Effector CD8-positive, alpha-beta T cell (primary cell): Measurements from ENCODE around the gene PPP2R2C.
A peak's percentile ranks its signal among the peaks of the same experiment; 100 is the strongest.

Experiments
- DNase-seq: peaks from one replicate; lab custom pipeline; 2025; lab: John Stamatoyannopoulos, UW

PPP2R2C gene

DNA sequence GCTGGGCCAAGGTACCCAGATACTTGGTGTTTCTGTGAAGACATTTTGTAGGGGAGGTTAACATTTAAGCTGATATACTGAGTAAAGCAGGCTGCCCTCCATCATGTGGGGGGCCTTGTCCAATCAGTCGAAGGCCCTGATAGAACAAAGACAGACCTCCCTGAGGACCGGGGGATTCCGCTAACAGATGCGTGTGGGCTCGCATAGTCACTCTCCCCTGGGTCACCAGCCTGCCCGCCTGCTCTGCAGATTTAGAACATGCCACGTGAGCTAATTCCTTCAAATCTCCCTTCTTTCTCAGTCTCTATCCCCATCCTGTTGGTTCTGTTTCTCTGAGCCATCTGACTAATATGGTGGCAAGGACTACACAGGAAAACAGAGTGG lies 142.0 kb downstream of the PPP2R2C start:
- no peak for DNase-seq

DNA sequence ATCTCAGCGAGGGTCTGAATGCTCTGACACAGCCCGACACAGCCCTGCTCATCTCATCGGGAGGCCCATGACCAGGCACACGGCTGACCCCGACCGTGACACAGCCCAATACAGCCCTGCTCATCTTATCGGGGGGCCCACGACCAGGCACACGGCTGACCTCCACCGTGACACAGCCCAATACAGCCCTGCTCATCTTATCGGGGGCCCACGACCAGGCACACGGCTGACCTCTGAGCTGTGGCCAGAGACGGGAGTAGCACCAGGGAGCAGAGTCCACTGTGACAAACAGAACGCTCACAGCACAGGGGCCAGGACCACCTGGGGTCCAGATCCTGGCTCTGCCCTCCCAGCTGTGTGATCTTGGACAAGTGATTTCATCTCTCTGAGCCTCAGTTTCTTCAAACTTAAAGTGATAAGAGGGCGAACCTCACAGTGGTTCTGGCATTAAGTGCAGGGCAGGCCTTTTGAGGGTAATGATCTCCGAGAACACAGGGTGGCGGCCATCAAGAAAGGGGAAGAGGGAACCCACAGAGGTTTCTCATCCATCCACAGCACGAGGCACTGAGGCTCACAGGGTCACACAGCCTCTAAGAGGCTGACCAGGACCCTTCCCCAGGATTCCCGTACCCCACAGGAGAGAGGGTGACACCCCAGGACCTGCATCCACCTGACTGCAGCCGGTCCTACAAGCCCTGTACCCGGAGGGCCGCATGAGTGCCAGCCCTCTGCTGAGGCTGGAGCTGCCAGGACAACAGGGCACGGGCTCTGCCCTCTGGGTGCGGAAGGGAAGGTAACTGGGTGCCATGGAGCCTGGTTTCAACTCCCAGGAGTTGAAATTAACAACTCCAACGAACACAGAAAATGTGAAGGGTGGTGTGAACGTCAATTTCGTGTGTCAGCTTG lies 142.7 kb downstream of the PPP2R2C start:
- no peak for DNase-seq

DNA sequence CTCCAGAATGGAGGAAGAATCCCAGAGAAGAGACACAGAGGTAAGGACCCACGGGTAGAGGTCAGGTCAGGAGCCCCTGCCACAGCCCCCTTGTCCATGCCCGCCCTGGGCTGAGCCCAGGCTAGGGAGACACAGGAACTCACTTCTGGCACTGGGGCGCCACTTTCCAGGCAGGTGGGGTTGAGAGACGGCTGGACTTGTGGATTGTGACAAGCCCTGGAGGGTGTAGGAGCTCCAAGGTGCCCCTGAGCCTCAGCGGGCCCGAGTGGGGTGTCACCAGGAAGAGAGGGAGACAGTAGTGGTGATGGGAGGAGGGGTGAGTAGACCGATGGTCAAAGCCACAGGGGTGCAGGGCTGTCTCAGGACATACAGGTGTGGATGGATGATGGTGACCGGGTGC lies 143.9 kb downstream of the PPP2R2C start:
- no peak for DNase-seq

DNA sequence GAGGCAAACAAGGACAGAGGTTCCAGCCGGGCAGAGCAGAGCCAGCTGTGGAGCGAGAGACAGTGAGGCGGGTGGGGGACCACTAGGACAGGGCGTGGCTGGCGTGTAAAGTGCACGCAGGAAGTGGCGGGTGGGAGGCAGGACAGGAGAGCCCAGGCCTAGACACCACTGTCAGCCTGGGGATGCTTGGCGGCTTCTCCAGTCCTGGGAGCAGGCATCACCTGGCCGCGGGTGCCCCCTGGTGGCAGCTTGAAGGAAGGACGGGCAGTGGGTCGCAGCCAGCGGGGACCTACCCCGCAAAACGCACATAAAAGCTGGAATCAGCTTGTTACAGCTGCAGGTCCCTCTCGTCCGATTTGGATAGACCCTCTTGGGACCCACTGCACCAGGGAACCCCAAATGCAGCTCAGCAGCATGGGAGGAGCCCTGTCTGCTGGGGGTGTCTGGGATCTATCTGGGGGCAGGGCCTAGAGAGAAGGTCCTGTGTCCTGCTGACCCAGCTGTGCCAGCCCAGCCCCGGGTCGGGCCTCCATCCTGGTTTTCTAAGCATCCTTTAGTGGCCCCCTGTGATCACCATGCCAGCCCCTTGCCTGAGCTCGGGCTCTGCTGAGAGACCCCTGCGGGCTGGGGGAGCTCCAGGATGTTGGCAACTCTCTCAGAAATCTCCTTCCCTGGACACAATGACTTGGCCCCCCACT lies 145.0 kb downstream of the PPP2R2C start:
- peak; percentile 62 for DNase-seq

DNA sequence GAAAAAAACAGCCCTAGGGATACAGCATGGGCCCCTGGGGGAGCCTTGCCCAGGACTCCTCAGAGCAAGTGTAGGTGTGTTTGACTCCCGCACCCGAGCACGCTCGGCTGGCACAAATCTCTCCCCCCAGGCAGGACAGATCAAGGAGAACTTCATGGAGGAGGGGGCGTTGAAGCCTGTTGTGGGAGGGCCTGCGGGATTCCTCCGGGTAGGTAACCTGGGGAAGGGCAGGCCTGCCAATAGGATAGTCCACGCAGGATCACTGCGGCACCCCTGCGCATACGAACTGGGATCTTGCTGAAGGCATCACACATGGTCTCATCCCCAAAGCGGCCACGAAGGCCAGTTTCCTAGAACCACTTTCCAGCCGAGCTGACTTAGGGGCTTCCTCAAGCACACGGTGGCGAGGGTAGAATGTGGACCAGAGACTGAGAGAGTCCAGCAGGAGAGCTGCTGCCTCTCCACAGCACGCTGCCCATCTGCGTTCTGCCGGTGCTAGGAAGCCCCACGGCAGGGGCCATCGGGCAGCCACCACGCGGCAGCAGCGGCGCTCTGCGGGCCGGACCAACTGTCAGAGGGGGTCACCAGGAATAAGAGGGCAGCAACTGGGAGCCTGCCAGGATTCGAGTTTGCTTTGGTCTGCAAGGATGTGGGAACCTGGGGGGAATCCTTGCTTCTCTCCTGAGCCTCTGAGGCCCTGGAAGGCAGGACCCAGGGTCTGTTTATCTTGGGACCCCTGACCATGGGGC lies 145.9 kb downstream of the PPP2R2C start:
- DNase-seq: no peak

DNA sequence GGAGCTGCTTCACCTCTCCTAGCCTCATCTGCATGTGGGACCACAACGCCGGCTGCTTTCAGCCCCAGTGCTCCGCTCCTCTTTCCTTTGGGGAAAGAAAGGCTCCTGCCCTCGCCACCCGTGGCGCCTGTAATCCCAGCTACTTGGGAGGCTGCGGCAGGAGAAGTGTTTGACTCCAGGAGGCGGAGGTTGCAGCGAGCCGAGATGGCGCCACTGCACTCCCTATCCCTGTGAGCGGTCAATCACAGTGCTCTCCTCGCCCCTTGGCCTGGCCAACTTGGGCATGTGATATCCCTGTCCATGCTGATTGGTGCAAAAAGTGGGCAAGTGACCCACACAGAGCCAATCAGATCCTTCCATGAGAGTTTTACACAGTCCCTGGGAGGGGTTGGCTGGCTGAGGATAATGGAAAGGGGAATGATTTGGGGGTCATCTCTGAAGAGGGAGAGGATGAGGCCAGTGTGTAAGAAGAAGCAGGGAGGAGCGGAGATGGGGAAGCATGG lies 146.6 kb downstream of the PPP2R2C start:
- DNase-seq: no peak

DNA sequence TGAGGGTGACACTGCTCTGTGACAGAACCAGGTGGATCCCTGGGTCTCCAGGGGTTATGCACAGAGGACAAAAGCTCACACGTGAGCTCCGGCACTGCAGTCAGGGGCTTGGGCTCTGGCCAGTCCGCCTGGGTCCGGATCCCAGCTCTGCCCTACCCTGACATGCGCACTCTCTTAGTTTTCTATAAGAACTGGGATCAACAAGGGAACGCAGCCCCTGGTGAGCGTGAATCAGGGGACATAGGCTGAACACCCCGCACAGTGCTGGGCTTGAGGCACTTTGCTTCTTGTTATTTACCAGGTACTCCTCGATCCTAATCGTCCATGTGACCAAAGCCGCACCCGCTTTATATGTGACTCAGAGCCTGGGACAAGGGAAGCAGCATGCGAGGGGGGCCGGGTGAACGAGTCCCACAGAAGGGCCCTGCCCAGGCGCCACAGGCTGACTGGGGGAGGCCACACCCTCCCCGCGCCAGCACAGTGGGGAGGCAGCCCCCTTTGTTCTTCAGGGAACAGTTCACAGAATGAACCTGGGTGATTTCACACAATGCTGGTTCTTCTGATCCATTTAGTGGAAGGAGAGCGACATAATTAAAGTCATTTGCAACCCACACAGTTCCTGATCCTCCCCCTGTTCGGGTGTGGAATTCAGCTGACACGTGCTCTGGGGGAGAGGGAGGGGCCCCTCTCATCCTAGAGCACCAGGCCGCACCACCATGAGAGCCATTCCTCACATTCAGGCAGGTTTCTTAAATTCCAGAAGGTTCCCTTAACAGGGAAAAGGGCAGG lies 147.2 kb downstream of the PPP2R2C start:
- DNase-seq: no peak

DNA sequence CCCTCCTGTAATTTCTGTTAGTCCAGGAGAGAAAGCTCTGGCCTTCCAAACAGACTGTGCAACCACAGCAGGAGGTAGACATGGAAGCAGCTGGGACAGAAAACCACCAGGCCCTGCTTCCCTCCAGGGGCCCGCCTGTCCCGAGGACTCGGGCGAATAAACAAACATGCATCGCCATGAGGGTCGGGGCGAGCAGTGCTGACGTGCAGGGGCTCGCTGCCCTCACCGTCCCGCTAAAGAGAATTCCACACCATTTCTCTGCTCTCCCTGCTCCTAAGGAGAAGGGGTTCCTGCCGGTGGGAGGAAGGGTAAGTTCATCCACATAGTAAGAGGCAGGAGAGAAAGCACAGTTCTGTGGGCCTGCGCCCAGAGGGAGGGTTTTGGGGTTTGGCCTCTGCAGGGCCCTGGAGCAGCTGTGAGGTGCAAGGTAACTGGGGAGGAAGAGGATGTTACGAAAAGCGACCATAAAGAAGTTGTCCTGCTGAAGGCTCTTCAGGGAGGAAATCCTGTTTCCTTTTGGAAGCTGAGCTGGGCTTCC lies 147.9 kb downstream of the PPP2R2C start:
- no peak for DNase-seq

DNA sequence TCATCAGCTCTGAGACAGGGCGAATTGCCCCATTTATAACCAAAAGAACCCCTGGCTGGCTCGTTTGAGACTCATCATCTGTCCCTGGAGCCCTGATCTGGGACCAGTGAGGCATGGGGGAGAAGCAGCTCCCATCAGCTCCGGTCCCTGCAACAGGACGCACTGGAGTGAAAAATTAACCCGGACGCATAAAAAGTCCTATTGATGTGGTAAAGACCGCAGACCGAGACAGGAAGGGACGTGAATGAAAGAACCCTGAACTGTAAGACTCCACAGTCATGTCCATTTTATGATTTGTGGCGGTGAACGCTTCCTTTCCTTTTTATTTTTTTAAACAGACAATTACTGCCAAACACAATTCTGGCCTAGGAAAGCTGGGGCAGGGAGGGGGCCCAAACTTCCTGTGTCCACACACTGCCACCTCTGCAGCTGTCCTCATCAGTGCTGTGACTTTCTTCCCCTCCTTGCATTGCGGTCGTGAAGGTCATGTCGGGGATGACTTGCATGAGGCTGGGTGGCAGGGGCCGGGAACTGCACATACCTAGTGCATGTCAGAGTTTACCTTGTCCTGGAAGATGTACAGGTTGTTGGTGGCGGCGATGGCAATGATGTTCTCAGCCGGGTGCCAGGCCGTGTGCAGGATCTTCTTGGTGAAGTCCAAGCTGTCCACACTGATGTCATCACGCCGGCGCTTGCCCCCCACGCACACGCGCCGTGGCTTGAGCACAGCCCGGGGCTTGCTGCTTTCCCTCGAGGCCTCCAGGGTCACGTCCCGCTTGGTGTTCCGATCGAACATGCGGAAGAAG lies 149.4 kb downstream of the PPP2R2C start:
- DNase-seq: no peak

DNA sequence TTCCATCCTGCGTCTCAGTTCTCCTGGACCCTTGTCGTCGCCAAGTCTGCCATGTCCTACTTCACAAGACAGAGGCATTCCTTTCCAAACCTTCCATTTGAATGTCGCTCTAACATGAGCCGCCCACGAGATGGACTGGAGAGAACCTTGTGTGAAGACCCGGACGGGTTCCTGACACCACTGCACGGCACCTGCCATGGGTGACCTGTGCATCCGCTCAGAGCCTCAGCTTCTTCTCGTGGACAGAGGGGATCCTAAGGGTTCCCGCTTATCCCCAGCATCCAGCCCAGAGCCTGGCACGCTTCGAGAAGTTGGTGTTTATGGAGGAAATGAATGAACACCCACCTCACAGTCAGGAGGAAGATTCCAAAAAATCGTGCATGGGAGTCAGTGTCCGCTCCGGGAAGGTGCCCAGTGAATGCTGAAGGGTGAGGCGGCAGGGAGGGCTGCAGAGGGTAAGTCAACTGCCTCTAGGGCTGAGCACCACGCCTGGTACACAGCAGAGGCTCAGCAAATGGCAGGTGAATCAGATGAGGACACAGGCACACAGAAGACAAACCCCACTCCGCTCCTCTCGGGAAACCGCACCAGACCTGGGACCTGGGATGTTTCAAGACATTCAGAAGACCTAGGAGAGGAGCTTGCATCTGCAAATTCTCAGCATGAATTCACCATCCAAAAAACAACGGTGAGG lies 150.2 kb downstream of the PPP2R2C start:
- no peak for DNase-seq

DNA sequence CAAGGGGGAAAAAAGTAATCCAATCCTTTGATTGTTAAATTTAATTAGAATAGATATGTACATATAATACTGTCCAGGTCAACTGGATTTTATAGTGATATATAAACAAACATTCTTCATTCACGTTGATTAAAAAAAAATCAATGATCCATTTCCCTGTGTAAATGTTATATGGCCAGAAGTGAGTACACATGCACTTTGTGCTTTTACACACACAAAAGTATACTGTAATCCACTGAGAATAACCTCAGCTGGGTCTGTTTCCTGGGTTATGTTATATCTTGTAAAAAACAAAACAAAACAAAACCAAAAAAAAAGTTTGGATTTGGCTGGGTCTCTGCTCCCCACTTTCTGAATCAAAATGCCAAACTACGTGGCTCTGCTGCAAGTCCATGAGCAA lies 151.1 kb downstream of the PPP2R2C start:
- DNase-seq: no peak

DNA sequence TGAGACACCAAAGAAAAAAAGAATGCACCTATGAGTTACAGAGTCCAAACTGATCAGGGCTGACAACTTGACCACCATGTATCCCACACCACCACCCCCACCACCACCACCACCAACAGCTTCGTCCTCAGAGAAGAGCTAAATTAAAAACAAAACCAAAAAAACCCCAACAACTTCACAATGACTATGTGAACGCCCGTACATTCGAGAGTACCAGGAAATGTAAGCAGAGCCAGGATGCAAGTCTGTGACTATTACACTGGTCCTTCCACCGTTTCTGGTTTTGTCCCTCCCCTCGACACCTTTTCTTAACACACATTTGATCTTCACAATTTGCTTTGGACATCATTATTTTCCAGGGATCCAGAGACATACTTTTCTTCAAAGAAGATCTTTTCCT lies 151.8 kb downstream of the PPP2R2C start:
- no peak for DNase-seq

DNA sequence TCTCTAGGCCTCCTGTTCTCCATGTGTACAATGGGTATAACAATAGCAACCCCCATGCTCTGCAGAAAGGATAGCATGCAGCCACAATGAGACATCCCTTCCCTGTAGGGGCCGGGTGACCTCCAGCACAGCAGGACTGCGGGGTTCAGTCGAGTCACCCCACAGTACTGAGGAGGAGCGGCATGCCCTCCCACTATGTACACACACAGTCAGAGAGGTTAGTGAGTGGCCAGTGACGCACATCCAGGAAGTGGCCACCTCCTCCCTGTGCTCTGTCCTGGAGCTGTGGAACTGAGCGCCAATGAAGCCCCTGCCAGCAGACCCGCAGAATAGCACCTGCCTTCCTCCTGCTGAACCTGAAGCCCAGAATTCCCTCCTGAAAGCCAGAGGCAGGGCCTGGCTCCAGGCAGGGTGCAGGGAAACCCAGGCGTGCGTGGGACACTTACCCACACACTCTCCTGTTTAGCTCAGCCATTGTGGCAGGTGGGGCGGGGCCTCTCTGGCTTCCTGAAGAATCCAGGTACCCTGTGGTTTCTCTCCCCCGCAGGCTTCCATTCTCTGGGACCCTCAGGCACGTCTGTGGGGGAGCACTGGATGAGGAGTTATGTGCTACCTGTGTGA lies 152.8 kb downstream of the PPP2R2C start:
- no peak for DNase-seq

DNA sequence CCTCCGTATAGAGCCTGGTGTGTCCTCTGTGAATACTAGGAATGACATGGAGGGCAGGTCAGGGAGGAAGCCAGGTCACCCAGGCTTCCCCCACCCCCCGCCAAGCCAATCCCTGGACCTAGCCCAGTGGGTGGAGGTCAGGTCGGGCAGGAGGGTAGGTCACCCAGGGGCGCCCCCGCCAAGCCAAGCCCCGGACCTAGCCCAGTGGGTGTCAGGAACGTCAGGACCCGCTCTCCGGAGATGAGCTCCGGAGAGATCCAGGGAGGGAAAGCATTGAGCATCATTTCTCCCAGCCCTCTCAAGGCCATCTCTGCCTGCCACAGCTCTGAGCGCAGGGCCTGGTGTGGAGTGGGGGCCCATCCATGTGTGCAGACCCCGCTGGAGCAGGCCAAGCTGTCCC lies 154.2 kb downstream of the PPP2R2C start:
- no peak for DNase-seq

DNA sequence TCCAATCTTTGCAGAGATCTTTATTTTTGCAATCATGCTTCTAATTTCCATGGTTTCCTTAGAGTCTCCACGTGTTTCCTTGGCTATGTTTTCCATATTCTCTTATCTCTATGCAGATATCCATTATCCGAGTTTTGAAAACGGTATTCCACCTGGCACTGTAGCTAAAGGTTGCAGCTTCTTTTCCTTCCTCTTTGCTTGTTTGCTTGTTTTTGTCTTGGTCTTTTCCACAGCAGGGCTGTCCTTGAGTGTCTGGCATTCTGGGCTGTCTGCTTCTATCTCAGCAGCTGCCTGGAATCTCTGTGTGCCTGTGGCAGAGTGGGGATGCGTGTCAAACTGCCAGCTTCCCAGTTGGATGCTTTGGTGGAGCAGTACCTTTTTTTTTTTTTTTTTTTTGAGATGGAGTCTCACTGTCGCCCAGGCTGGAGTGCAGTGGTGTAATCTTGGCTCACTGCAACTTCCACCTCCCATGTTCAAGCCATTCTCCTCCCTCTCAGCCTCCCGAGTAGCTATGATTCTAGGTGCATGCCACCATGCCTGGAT lies 155.9 kb downstream of the PPP2R2C start:
- no peak for DNase-seq

DNA sequence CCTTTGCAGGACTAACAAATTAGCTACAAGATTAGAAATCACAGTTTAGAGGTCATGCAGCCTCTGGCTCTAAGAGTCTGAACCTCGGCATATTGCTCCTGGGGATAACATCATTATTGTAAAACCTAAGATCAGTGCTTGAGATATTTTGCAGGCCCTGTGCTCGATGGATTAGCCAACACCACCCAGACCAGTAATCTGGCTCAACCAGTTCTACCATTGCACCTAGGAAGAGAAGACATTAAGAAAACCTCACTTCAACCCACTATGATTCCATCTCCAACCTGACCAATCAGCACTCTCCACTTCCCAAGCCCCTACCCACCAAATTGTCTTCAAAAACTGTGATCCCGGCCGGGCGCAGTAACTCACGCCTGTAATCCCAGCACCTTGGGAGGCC lies 159.2 kb downstream of the PPP2R2C start:
- no peak for DNase-seq

DNA sequence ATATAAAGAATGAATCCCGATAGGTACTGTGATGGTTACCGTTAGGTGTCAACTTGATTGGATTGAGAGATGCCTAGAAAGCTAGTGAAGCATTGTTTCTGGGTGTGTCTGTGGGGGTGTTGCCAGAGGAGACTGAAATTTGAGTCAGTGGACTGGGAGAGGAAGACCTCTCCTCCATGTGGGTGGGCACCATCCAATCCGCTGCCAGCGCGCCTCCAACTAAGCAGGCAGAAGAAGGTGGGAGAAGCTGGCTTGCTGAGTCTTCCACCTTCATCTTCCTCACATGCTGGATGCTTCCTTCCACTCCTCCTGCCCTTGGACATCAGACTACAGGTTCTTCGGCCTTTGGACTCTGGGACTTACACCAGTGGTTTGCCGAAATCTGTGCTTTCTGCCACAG lies 162.6 kb downstream of the PPP2R2C start:
- no peak for DNase-seq

DNA sequence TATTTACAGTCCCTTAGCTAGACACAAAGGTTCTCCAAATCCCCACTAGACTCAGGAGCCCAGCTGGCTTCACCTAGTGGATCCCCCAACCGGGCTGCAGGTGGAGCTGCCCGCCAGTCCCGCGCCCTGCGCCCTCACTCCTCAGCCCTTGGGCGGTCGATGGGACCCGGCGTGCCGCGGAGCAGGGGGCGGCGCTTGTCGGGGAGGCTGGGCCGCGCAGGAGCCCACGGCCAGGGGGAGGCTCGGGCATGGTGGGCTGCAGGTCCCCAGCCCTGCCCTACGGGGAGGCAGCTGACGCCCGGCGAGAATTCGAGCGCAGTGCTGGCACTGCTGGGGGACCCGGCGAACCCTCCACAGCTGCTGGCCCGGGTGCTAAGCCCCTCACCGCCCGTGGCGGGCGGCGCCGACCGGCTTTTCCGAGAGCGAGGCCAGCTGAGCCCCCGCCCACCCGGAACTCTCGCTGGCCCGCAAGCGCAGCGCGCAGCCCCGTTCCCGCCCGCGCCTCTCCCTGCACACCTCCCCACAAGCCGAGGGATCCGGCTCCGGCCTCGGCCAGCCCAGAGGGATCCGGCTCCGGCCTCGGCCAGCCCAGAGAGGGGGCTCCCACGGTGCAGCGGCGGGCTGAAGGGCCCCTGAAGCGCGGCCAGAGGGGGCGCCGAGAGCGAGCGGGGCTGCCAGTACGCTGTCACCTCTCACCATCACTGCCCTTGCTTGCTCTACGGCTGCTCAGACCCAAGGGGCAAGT lies 163.3 kb downstream of the PPP2R2C start:
- peak; percentile 12 for DNase-seq
